Measurements from ENCODE around the gene PRG3.

PRG3 gene

GRCh38 chr11:57359396-57359795, 21.6 kb downstream of the PRG3 start:
- DNase-seq (no peak), ATAC-seq (no peak)

GRCh38 chr11:57358991-57359390, 22.0 kb downstream of the PRG3 start:
- DNase-seq (no peak), ATAC-seq (no peak)

GRCh38 chr11:57358543-57358961, 22.4 kb downstream of the PRG3 start:
- ATAC-seq (no peak), DNase-seq (no peak)

- ATAC-seq, result no peak
- DNase-seq, result no peak
These were observed 23.1 kb downstream of the PRG3 start for GRCh38 chr11:57357856-57358255.

GRCh38 chr11:57357310-57357709, 23.6 kb downstream of the PRG3 start:
- DNase-seq (no peak), ATAC-seq (no peak)

GRCh38 chr11:57356268-57356667, 24.7 kb downstream of the PRG3 start:
- no peak for DNase-seq
- no peak for ATAC-seq

DNA sequence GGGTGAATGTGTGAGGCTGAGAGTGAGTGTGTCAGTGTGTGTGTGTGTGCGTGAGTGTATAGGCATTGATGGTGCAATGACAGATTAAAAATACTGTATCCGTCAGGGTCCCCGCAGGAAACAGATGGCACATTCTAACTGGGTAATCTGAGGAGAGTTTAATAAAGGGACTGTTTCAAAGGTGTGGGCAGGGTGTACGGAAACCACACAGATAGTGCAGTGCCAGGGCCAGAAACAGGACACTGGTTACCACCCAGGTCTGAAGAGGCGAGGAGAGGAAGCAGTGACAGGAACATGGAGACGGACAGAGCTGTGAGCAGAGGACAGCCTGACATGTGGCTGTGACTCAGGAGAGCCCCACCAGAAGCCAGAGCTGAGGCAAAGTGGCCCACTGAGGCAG, 26.3 kb downstream of the PRG3 start:
- DNase-seq (no peak), ATAC-seq (no peak)

DNA sequence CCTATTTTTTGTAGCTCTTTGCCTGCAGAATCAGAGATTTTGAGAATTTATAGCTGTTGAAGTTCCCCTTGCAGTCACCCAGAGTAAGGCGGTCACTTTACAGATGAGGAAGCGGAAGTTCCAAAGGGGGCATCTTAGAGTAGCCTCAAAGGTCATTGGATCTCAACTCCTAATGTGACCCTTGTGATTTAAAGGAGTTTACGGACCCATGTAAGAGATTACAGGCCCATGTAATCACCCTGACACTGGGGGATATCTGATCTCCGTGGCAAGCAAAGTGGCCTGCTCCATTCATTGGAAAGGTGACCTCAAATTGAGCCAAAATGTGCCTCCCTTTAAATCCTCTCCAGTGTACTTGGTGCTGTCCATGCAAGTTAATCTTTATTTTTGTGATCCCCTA, 27.1 kb downstream of the PRG3 start:
- no peak for DNase-seq
- no peak for ATAC-seq

DNA sequence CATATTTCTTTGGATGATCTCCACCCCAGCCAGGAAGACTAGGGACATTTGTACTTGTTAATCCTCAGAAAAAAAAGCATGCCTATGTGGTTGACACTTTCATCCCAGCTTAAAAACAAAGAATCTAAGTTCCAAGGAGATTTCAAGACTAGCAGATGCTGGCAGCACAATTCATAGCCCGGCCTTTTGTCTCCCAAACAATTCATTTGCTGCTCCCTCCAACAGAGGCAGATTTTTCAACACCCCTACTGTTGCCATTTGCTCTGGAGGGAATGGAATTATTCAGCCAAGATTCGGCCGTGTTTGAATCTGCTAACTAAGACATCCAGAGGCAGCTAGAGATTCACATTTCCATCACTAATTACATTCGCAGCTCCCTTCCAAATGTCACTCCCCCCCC, 27.5 kb downstream of the PRG3 start:
- DNase-seq, result no peak
- ATAC-seq, result no peak

DNA sequence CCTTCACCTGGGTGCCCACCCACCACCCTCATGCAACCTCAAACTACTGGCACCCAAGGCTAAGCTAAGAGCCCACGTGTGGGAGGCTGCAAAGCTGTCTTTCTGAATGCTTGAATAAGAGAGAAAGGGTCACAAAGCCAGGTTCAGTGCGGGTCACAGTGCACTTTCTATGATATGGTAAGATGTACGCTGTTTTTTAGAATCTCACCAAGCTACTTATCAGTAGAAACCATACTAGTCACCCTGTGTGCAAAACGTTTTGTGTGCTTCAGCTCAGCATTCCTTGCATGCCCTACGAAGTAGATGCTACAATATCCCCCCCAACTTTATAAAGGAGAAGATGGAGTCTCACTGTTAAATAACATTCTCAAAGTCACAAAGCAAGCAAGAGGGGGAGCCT, 27.9 kb downstream of the PRG3 start:
- DNase-seq (no peak), ATAC-seq (no peak)

GRCh38 chr11:57349491-57350274, 31.3 kb downstream of the PRG3 start:
- ATAC-seq (peak; percentile 54), DNase-seq (peak; percentile 82)

DNA sequence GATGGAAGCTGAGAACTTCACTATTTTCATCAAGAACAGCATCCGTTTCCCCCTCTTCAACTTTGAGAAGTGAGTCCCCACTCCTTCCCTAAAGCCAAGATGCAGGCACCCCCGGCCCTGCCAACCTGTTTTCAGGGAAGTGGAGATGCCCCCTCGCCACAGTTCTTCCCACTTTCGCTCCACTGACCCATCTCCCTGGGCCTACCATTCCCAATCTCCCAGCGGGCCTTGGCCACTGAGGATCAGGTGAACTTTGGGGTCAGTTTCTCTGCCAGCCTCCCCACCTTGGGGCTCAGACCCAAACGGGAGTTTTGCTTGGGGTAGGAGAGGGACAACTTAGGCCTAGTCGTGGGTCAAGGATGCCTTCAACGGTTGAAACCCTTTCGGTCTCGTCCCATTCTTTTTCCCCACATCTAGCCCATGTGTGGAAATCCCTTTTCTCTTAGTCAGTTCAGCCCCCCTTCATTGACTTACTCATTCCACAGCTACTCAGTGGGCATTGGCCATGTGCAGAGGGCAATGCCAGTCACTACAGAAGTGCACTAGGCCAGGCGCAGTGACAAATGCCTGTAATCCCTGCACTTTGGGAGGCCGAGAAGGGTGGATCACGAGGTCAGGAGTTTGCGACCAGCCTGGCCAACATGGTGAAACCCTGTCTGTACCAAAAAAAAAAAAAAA, 32.2 kb downstream of the PRG3 start:
- no peak for ATAC-seq
- DNase-seq, result no peak

- DNase-seq (no peak), ATAC-seq (no peak)
These were observed 32.9 kb downstream of the PRG3 start for GRCh38 chr11:57348052-57348451.

DNA sequence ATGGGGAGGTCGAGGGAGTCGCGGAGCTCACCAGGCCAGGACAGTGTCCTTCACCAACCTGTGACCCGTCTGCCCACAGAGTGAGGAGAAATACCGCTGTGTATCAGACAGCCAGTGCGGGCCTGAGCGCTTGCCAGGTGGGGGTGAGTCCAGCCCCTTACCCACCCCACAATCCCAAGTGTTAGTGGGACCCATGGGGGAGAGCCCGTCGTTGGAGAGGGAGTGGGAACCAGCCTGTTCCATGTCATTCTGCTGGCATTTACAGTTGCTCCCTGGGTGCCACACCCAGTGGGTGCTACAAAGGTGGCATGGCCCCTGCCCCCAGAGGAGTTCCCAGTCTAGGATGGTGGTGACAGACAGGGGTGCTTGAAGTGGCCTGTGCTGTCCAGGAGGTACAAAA, 33.6 kb downstream of the PRG3 start:
- DNase-seq, result no peak
- ATAC-seq, result no peak

DNA sequence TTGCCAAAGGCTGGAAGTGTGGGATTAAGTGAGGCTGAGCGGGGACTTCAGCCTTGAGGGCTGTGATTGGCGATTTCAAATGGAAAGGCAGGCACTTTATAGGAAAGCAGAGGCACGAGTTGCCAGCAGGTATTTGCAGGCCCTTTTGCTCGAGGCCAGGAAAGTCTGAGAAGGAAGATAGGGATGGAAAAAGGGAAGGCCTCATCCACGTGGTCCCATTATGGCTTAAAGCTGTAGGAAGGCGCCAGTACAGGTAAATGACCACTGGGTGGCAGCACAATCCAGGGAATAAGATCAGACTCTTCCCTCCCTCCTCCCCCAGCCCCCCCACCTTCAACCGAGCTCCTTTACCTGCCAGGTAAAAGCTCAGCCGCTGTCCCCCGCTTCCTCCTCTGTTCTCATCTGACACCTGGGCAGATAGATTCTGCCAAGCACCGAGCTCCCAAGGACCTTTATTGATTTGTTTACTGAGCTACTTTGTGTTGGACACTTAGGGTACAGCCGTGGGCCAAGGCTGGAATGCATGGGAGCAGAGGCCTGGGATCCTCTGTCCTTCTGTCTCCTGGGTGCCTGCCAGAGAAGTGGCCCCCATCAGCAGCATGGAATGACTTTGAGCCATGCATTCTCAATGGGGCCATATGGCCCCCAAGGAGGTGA, 35.3 kb downstream of the PRG3 start:
- ATAC-seq, result peak; percentile 62

GRCh38 chr11:57344826-57345225, 36.1 kb downstream of the PRG3 start:
- ATAC-seq (no peak), DNase-seq (no peak)

More for the DNA sequence above, 35.3 kb downstream of the PRG3 start:
- peak; percentile 77 for DNase-seq

DNA sequence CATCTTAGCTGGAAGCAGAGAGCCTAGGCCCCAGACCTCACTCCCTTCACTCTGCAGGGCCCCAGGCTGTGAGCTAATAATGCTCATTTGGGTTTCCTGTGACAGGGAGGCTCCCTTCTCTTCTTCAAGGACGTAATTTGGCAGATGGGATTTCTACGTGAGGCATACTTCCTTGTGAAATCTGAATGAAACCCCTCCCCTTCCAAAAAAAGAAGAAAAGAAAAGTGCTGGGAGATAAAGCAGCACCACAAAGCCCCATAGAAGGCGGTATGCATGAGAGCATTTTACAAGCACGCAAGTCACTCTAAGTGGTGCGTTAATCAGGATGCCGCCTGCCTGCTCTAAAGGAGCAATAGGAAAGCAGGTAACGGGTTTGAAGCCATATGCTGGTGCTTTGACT, 37.1 kb downstream of the PRG3 start:
- no peak for DNase-seq
- no peak for ATAC-seq

GRCh38 chr11:57342702-57343101, 38.2 kb downstream of the PRG3 start:
- DNase-seq (no peak), ATAC-seq (no peak)

GRCh38 chr11:57341250-57341808, 39.6 kb downstream of the PRG3 start:
- DNase-seq (no peak), ATAC-seq (no peak)

DNA sequence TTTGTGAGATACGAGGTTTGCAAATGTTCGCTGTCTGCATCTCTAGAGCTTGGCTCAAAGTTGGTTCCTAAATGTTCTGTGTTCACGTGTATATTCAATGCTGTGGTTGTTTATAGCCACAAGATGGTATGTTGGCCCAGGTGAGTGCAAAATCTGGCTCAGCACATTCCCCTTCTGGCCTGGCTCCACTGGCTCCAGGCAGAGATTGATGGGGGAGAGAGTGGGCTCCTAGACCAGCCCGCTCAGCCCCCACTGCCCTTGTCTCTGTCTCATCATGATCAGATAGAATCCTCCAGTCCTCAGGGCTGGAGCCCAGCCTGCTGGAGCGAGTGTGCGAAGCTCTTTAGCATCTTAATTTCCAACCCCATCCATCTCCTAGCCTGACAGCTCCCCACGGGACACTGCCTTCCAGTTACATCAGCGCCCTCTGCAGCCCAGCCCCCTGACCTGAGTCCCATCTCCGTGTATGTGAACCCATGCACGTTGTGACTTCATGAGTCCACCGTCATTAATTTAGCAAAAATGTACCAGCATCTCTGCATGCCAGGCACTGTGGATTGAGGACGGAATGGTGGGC, 40.8 kb downstream of the PRG3 start:
- no peak for ATAC-seq

GRCh38 chr11:57339328-57339727, 41.6 kb downstream of the PRG3 start:
- DNase-seq (no peak), ATAC-seq (no peak)

More for the DNA sequence above, 40.8 kb downstream of the PRG3 start:
- no peak for DNase-seq

GRCh38 chr11:57338142-57338541, 42.8 kb downstream of the PRG3 start, which contains the start of gene P2RX3:
Gene P2RX3, plus strand, starts transcription at chr11:57338352. Its CDS starts 199 bp downstream, at chr11:57338551.
- ATAC-seq (no peak), DNase-seq (no peak)
